Measurements from ENCODE around the gene RBM27.

DNA sequence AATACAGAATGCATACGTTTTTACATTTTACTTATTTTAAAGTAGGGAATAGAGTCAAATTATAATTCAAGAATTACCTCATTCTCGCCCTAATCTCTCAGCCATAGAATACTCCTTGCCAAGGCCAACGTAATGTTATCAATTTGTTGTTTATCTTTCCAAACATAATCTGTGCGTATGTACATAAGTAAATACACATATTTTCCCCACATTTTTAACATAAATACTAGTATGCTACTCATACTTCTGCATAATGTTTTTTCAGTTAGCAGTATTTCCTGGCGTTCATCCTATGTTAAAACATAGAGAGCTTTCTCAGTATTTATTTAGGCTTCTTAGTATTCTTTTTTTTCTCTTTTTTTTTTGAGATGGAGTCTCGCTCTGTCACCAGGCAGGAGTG lies 28.8 kb downstream of the RBM27 start:
- TF ChIP-seq, protein P1, sequence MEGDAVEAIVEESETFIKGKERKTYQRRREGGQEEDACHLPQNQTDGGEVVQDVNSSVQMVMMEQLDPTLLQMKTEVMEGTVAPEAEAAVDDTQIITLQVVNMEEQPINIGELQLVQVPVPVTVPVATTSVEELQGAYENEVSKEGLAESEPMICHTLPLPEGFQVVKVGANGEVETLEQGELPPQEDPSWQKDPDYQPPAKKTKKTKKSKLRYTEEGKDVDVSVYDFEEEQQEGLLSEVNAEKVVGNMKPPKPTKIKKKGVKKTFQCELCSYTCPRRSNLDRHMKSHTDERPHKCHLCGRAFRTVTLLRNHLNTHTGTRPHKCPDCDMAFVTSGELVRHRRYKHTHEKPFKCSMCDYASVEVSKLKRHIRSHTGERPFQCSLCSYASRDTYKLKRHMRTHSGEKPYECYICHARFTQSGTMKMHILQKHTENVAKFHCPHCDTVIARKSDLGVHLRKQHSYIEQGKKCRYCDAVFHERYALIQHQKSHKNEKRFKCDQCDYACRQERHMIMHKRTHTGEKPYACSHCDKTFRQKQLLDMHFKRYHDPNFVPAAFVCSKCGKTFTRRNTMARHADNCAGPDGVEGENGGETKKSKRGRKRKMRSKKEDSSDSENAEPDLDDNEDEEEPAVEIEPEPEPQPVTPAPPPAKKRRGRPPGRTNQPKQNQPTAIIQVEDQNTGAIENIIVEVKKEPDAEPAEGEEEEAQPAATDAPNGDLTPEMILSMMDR (IDR thresholded peaks at IDR 0.05) = no peak
- TF ChIP-seq POLR2AphosphoS5 (IDR thresholded peaks at IDR 0.05) = no peak
- no peak for TF ChIP-seq POLR2A (IDR thresholded peaks at IDR 0.05)
